SK-N-SH treated with all-trans-retinoic acid at 6 μM for 48 hours (cell line): Measurements from ENCODE around the gene GBE1.

Source experiments
- ATAC-seq: fragments of 200-7000 bp; cut with Tn5 transposase; 3 replicates; pipeline ENCODE4 v1.9.1; 2020; ENCODE audit warnings: mild to moderate bottlenecking, moderate library complexity
- BACH2 ChIP-seq: fragments of 250-450 bp; sonication (Bioruptor Pico); IDR thresholded peaks from 2 replicates; pipeline ENCODE4 v1.9.0; 2021; ENCODE audit warnings: mild to moderate bottlenecking, borderline replicate concordance
- CSDC2 ChIP-seq: fragments of 250-450 bp; sonication (Bioruptor Pico); IDR thresholded peaks from 2 replicates; pipeline ENCODE4 v1.5.0; 2020; ENCODE audit warnings: mild to moderate bottlenecking, moderate library complexity
- ESRRG ChIP-seq: fragments of 250-450 bp; sonication (Bioruptor Pico); IDR thresholded peaks from 2 replicates; pipeline ENCODE4 v1.6.1; 2021; ENCODE audit warnings: mild to moderate bottlenecking
- GLIS3 ChIP-seq: fragments of 250-450 bp; sonication (Bioruptor Pico); IDR thresholded peaks from 2 replicates; pipeline ENCODE4 v1.5.0; 2020; ENCODE audit warnings: mild to moderate bottlenecking, moderate library complexity
- ISL1 ChIP-seq: fragments of 250-450 bp; sonication (Bioruptor Pico); IDR thresholded peaks from 2 replicates; pipeline ENCODE4 v2.1.2; 2022; ENCODE audit warnings: mild to moderate bottlenecking, moderate library complexity
- OSR1 ChIP-seq: fragments of 250-450 bp; sonication (Bioruptor Pico); IDR thresholded peaks from 2 replicates; pipeline ENCODE4 v1.8.0; 2022; ENCODE audit warnings: moderate library complexity, mild to moderate bottlenecking, inconsistent platforms
- PPARA ChIP-seq: fragments of 250-450 bp; sonication (Bioruptor Pico); IDR thresholded peaks from 2 replicates; pipeline ENCODE4 v1.5.0; 2020; ENCODE audit warnings: mild to moderate bottlenecking, borderline replicate concordance
- RARB ChIP-seq: fragments of 250-450 bp; sonication (Bioruptor Pico); IDR thresholded peaks from 2 replicates; pipeline ENCODE4 v1.8.0; 2021; ENCODE audit warnings: mild to moderate bottlenecking, moderate library complexity
- SNAI2 ChIP-seq: fragments of 250-450 bp; sonication (Bioruptor Pico); IDR thresholded peaks from 2 replicates; pipeline ENCODE4 v1.5.0; 2020; ENCODE audit warnings: mild to moderate bottlenecking, moderate library complexity
- TCF4 ChIP-seq: fragments of 250-450 bp; sonication (Bioruptor Pico); IDR thresholded peaks from 2 replicates; pipeline ENCODE4 v1.8.0; 2021; ENCODE audit warnings: mild to moderate bottlenecking, moderate library complexity, borderline replicate concordance
- TOX ChIP-seq: fragments of 250-450 bp; sonication (Bioruptor Pico); IDR thresholded peaks from 2 replicates; pipeline ENCODE4 v1.8.0; 2021; ENCODE audit warnings: mild to moderate bottlenecking, moderate library complexity, borderline replicate concordance
- ZC3H10 ChIP-seq: fragments of 250-450 bp; sonication (Bioruptor Pico); IDR thresholded peaks from 2 replicates; pipeline ENCODE4 v1.5.1; 2021; ENCODE audit warnings: mild to moderate bottlenecking, moderate library complexity
- ZFP3 ChIP-seq: fragments of 250-450 bp; sonication (Bioruptor Pico); IDR thresholded peaks from 2 replicates; pipeline ENCODE4 v1.5.0; 2020; ENCODE audit warnings: mild to moderate bottlenecking, moderate library complexity
- ZNF565 ChIP-seq: fragments of 450-650 bp; formaldehyde crosslinking; conservative IDR thresholded peaks from 2 replicates; pipeline ENCODE4 v1.5.0; 2020; ENCODE audit warnings: low read depth, mild to moderate bottlenecking, moderate library complexity
- ZNF70 ChIP-seq: fragments of 450-650 bp; formaldehyde crosslinking; IDR thresholded peaks from 2 replicates; pipeline ENCODE4 v1.5.0; 2020; ENCODE audit warnings: mild to moderate bottlenecking, moderate library complexity
- ZNF8 ChIP-seq: fragments of 450-650 bp; formaldehyde crosslinking; IDR thresholded peaks from 2 replicates; pipeline ENCODE4 v1.5.0; 2020; ENCODE audit warnings: mild to moderate bottlenecking, moderate library complexity
- TF ChIP-seq, protein P1 (sequence below): fragments of 250-450 bp; sonication (Bioruptor Pico); IDR thresholded peaks from 2 replicates; pipeline ENCODE4 v1.5.0; 2020; ENCODE audit warnings: mild to moderate bottlenecking, moderate library complexity
- TF ChIP-seq, protein P2 (sequence below): fragments of 250-450 bp; sonication (Bioruptor Pico); IDR thresholded peaks from 2 replicates; pipeline ENCODE4 v1.8.0; 2021; ENCODE audit warnings: low read depth, mild to moderate bottlenecking, moderate library complexity, borderline replicate concordance
- TF ChIP-seq, protein P3 (sequence below): fragments of 250-450 bp; sonication (Bioruptor Pico); IDR thresholded peaks from 2 replicates; pipeline ENCODE4 v1.5.1; 2020; ENCODE audit warnings: low read depth, mild to moderate bottlenecking, moderate library complexity
- TF ChIP-seq, protein P4 (sequence below): fragments of 250-450 bp; sonication (Bioruptor Pico); IDR thresholded peaks from 2 replicates; pipeline ENCODE4 v1.8.0; 2020; ENCODE audit warnings: mild to moderate bottlenecking, moderate library complexity, borderline replicate concordance
- TF ChIP-seq, protein P5 (sequence below): fragments of 250-450 bp; sonication (Bioruptor Pico); IDR thresholded peaks from 2 replicates; pipeline ENCODE4 v1.5.1; 2021; ENCODE audit warnings: mild to moderate bottlenecking, moderate library complexity

GBE1 gene

DNA sequence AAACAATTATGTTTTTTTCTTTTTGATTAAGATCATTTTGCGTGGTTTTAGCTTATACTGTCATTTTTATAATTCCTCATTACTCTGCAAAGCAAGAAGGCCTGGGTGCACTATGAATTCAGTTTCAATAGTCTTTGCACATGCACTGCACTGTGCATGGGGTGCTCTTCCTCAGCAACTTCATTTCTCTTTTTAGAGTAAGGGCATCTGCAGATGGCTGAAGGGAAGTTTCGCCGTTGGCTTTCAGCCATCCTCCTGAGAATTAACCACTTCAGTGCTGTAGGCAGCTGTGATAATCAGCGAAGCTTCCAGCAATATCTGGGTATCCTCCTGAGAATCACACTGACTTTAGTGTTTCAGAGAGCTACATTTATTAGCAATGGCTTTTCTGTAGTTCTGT, 284.8 kb downstream of the GBE1 start (continued):
- TF ChIP-seq SNAI2: no peak

DNA sequence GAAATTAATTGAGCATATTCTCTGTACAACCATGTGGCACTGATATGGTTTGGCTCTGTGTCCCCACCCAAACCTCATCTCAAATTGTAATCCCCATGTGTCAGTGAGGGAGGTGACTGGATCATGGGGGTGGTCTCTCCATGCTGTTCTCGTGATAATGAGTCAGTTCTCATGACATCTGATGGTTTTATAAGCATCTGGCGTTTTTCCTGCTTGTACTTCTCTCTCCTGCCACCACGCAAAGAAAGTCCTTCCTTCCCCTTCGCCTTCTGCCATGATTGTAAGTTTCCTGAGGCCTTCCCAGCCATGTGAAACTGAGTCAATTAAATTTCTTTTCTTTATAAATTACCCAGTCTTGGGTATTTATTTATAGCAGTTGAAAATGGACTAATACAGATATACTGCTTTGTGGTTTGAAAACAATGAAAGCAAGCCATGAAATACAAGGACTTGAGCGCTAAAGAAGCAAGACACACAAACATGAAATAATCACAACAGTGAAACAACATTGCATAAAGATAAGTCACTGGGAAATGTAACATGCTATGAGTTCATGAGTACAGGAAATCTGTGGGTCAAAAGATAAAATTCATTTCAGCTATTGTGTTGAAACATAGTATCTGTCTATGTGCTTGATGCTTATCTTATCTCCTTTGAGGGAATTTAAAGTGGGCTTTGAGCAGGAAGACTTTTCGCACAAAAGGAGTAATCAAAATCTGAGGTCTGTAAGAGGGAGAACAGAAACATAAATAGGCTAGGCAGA, 288.7 kb downstream of the GBE1 start:
- ATAC-seq: no peak

DNA sequence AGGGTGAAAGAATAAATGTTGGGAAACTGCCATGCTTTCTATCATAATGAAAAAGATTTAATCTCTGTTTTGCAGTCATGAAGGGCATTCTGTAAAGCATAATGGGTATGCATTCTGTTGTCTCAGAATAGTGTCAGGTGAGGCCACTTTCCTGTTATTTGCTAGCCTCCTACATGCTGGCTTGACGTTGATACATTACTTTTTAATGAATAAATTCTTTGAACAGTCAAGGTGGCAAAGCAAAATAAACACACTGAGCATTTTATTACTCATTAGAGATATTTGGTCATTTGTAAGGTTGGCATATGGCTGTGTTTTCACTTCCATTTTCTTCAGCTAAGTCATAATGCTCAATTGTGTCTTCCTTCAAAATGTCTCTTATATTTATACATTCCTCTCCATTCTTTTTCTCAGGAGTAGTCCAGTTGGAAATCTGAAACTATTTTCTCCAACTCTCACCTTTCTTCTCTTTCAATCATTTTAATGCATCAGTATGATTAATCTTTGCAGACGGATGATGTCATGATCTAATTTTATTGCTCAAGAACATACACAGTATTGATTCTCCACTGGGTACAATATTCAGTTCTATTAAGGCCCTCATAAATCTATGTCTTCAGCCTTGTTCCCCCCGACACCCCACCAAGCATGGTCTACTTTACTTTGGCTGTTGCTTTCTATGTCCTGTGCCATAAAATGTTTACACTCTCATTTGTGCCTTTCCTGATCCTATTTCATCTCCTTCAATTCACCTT, 290.7 kb downstream of the GBE1 start:
- ATAC-seq: no peak
- TF ChIP-seq, protein P1, sequence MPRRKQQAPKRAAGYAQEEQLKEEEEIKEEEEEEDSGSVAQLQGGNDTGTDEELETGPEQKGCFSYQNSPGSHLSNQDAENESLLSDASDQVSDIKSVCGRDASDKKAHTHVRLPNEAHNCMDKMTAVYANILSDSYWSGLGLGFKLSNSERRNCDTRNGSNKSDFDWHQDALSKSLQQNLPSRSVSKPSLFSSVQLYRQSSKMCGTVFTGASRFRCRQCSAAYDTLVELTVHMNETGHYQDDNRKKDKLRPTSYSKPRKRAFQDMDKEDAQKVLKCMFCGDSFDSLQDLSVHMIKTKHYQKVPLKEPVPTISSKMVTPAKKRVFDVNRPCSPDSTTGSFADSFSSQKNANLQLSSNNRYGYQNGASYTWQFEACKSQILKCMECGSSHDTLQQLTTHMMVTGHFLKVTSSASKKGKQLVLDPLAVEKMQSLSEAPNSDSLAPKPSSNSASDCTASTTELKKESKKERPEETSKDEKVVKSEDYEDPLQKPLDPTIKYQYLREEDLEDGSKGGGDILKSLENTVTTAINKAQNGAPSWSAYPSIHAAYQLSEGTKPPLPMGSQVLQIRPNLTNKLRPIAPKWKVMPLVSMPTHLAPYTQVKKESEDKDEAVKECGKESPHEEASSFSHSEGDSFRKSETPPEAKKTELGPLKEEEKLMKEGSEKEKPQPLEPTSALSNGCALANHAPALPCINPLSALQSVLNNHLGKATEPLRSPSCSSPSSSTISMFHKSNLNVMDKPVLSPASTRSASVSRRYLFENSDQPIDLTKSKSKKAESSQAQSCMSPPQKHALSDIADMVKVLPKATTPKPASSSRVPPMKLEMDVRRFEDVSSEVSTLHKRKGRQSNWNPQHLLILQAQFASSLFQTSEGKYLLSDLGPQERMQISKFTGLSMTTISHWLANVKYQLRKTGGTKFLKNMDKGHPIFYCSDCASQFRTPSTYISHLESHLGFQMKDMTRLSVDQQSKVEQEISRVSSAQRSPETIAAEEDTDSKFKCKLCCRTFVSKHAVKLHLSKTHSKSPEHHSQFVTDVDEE (CRISPR knock-in tag): no peak
- TF ChIP-seq BACH2 (no peak), CSDC2 (CRISPR knock-in tag) (no peak), GLIS3 (CRISPR knock-in tag) (no peak), OSR1 (CRISPR knock-in tag) (no peak), RARB (no peak), ESRRG (no peak), ISL1 (CRISPR knock-in tag) (no peak), ZNF70 (CRISPR knock-in tag) (no peak), ZC3H10 (CRISPR knock-in tag) (no peak), ZFP3 (CRISPR knock-in tag) (no peak), ZNF8 (CRISPR knock-in tag) (no peak), PPARA (CRISPR knock-in tag) (no peak), TOX (CRISPR knock-in tag) (no peak), SNAI2 (no peak)
- TF ChIP-seq, protein P2, sequence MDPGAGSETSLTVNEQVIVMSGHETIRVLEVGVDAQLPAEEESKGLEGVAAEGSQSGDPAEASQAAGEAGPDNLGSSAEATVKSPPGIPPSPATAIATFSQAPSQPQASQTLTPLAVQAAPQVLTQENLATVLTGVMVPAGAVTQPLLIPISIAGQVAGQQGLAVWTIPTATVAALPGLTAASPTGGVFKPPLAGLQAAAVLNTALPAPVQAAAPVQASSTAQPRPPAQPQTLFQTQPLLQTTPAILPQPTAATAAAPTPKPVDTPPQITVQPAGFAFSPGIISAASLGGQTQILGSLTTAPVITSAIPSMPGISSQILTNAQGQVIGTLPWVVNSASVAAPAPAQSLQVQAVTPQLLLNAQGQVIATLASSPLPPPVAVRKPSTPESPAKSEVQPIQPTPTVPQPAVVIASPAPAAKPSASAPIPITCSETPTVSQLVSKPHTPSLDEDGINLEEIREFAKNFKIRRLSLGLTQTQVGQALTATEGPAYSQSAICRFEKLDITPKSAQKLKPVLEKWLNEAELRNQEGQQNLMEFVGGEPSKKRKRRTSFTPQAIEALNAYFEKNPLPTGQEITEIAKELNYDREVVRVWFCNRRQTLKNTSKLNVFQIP (CRISPR knock-in tag): no peak
- TF ChIP-seq, protein P3, sequence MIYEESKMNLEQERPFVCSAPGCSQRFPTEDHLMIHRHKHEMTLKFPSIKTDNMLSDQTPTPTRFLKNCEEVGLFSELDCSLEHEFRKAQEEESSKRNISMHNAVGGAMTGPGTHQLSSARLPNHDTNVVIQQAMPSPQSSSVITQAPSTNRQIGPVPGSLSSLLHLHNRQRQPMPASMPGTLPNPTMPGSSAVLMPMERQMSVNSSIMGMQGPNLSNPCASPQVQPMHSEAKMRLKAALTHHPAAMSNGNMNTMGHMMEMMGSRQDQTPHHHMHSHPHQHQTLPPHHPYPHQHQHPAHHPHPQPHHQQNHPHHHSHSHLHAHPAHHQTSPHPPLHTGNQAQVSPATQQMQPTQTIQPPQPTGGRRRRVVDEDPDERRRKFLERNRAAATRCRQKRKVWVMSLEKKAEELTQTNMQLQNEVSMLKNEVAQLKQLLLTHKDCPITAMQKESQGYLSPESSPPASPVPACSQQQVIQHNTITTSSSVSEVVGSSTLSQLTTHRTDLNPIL (CRISPR knock-in tag): no peak
- TF ChIP-seq, protein P4, sequence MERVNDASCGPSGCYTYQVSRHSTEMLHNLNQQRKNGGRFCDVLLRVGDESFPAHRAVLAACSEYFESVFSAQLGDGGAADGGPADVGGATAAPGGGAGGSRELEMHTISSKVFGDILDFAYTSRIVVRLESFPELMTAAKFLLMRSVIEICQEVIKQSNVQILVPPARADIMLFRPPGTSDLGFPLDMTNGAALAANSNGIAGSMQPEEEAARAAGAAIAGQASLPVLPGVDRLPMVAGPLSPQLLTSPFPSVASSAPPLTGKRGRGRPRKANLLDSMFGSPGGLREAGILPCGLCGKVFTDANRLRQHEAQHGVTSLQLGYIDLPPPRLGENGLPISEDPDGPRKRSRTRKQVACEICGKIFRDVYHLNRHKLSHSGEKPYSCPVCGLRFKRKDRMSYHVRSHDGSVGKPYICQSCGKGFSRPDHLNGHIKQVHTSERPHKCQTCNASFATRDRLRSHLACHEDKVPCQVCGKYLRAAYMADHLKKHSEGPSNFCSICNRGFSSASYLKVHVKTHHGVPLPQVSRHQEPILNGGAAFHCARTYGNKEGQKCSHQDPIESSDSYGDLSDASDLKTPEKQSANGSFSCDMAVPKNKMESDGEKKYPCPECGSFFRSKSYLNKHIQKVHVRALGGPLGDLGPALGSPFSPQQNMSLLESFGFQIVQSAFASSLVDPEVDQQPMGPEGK: no peak

More for the DNA sequence above, 288.7 kb downstream of the GBE1 start:
- no peak for TF ChIP-seq TCF4
- no peak for TF ChIP-seq SNAI2
- no peak for TF ChIP-seq GLIS3 (CRISPR knock-in tag)
- TF ChIP-seq ZNF565 (CRISPR knock-in tag): no peak
- no peak for TF ChIP-seq BACH2
- TF ChIP-seq CSDC2 (CRISPR knock-in tag): no peak
- TF ChIP-seq, protein P5, sequence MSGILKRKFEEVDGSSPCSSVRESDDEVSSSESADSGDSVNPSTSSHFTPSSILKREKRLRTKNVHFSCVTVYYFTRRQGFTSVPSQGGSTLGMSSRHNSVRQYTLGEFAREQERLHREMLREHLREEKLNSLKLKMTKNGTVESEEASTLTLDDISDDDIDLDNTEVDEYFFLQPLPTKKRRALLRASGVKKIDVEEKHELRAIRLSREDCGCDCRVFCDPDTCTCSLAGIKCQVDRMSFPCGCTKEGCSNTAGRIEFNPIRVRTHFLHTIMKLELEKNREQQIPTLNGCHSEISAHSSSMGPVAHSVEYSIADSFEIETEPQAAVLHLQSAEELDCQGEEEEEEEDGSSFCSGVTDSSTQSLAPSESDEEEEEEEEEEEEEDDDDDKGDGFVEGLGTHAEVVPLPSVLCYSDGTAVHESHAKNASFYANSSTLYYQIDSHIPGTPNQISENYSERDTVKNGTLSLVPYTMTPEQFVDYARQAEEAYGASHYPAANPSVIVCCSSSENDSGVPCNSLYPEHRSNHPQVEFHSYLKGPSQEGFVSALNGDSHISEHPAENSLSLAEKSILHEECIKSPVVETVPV (CRISPR knock-in tag): no peak
